Thoracic aorta (tissue), 2 donors: ENCODE results near the gene ADAMTS8. TPM values are rescaled to one million over a fixed set of nuclear protein-coding genes. Genes with fewer than 3 reads are reported as not detected.

ENCODE experiments used
- ATAC-seq: fragments of 150-250 bp; one replicate; pipeline ENCODE4 v1.8.0; 2017; ENCODE audit warnings: low read depth; ENCODE audit not compliant: insufficient number of reproducible peaks, low FRiP score
- DNase-seq: peaks from one replicate; pipeline ENCODE4 v3.0.0-alpha.2; 2020; ENCODE audit warnings: low spot score
- H3K27ac ChIP-seq, 2 donors: fragments of 200-600 bp; sonication (generic); 1 replicate in 1 of 2; 2 replicates in 1 of 2; pipeline ENCODE4 v1.5.1; 2016; ENCODE audit warnings: mild to moderate bottlenecking in 2 of 2, moderate library complexity in 2 of 2
- H3K27me3 ChIP-seq: fragments of 200-600 bp; sonication (generic); replicated peaks from 2 replicates; pipeline ENCODE4 v1.6.0; 2016; ENCODE audit warnings: mild to moderate bottlenecking; ENCODE audit not compliant: insufficient read depth
- H3K36me3 ChIP-seq: fragments of 200-600 bp; sonication (generic); one replicate; pipeline ENCODE4 v1.5.1; 2016
- H3K4me1 ChIP-seq, 2 donors: fragments of 200-600 bp; sonication (generic); 1 replicate in 1 of 2; 2 replicates in 1 of 2; pipeline versions ENCODE4 v1.5.1 to v1.6.0; 2016; ENCODE audit warnings: low read depth in 2 of 2, mild to moderate bottlenecking in 1 of 2; ENCODE audit not compliant: control insufficient read depth in 1 of 2
- H3K4me3 ChIP-seq: fragments of 200-600 bp; sonication (generic); 2 replicates; pipeline ENCODE4 v1.5.1; 2016; ENCODE audit warnings: mild to moderate bottlenecking
- H3K9me3 ChIP-seq: fragments of 200-600 bp; sonication (generic); 2 replicates; pipeline ENCODE4 v1.5.1; 2016
- total RNA-seq, 2 donors: library from RNA; depleted of rRNA; stranded (reverse); fragments of >200 nt; gene quantifications; one replicate each; pipeline versions ENCODE4 v1.1.0 to v1.2.3, GENCODE V29; 2016
- TF ChIP-seq, protein P1 (sequence below): fragments of 200-600 bp; sonication (generic); IDR thresholded peaks from one replicate; pipeline ENCODE4 v1.5.1; 2019; ENCODE audit warnings: antibody characterized with exemption

The ADAMTS8 gene
- total RNA-seq, 2 donors from 2014 or later, result 5.3 to 17.6 TPM

DNA sequence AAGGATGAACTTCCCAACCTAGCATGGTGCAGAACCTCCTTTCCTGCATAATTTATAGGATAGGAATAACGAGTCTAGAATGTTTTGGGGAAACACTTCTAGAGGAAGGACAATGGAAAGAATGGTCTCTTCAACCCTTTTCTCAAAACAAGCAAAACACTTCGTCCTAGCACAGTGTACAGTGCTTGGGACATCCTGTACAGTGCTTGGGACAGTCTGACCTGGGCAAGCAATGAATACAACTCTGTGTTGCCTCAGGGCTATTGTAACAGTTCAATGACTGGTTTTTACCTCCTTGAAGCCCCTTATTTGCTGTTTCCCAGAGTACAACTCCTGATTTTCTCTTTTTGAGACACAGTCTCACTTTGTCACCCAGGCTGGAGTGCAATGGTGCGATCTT, 1.6 kb upstream of the ADAMTS8 start:
- no peak overlapping the region for H3K27ac ChIP-seq
- no peak for DNase-seq

DNA sequence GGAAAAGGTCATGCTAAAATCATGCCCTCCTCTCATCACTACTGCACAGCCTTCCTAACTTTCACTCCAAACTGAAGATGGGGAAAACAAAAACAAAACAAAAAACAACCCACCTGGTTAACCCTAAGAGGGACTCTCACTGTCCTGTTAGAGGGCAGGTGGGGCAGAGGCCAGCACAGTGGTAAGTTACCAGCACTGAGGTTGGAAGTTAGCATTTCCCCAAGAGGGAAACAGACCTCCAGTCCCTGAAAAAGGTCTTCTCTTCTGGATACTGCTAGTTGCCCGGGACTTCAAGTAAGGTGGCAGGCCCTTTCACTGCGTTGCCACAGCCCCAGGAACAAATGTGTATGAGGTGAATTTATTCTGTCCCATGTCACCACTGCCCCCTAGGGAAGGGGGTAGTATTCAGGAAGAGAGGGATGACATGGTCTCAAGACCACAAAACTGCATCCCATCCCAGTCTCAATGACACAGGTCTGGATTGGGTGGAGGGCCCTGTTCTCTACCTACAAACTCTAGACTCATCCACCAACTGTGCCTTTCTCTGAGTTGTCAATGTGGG, 792 bp upstream of the ADAMTS8 start:
- DNase-seq, result no peak
- TF ChIP-seq, protein P1, sequence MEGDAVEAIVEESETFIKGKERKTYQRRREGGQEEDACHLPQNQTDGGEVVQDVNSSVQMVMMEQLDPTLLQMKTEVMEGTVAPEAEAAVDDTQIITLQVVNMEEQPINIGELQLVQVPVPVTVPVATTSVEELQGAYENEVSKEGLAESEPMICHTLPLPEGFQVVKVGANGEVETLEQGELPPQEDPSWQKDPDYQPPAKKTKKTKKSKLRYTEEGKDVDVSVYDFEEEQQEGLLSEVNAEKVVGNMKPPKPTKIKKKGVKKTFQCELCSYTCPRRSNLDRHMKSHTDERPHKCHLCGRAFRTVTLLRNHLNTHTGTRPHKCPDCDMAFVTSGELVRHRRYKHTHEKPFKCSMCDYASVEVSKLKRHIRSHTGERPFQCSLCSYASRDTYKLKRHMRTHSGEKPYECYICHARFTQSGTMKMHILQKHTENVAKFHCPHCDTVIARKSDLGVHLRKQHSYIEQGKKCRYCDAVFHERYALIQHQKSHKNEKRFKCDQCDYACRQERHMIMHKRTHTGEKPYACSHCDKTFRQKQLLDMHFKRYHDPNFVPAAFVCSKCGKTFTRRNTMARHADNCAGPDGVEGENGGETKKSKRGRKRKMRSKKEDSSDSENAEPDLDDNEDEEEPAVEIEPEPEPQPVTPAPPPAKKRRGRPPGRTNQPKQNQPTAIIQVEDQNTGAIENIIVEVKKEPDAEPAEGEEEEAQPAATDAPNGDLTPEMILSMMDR, result no peak
- Histone ChIP-seq H3K4me1 (peaks cover 4 to 31% of the 10 kb centered on the region in 2 donors), H3K36me3 (no peaks in the 10 kb centered on the region), H3K9me3 (no peaks in the 10 kb centered on the region), H3K27ac (no peak overlapping the region), H3K4me3 (peak overlapping the region; percentile 80), H3K27me3 (no peaks in the 10 kb centered on the region)
- no peak for ATAC-seq

More for the DNA sequence above, 1.6 kb upstream of the ADAMTS8 start:
- peaks cover 4 to 31% of the 10 kb centered on the region in 2 donors for H3K4me1 ChIP-seq
- no peaks in the 10 kb centered on the region for H3K27me3 ChIP-seq
- H3K9me3 ChIP-seq, result no peaks in the 10 kb centered on the region
- H3K4me3 ChIP-seq, result no peak overlapping the region
- no peaks in the 10 kb centered on the region for H3K36me3 ChIP-seq
- TF ChIP-seq, protein P1, result no peak
- ATAC-seq, result no peak

DNA sequence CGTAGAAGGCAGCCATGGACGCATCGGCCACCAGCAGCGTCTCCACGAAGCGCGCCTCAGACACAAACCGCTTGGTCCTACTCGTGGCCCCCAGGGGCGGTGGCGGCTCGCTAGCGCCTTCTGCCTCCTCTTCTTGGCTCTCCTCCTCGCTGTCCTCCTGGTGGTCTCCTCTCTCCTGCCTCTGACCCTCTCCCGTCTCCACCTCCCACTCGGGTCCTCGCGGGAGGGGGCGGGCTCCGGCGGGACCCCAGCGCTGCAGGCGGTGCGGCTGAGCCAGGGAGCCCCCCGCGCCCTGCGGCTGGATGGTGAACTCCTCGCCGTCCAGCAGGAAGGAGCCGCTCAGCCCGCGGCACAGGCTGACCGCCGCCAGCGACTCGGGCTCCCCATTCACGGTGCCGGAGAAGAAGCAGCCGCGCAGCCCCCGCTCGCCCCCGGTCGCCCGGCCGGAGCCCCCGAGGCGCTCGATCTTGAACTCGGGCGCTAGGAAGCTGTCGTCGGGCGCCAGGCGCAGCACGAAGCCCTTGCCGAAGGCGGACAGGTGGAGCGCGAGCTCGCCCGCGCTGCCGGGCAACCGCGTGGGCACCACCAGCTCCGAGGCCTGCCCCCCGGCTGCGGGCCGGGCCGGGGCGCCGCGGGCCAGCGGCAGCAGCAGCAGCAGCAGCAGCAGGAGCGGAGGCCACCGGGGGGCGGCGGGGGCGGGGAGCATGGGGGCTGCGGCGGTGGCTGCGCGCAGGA, 661 bp downstream of the ADAMTS8 start:
- DNase-seq (no peak), ATAC-seq (no peak)
- Histone ChIP-seq H3K27ac (peak overlapping the region in 1 of 2 donors; percentile 30), H3K9me3 (no peaks in the 10 kb centered on the region), H3K4me3 (peak overlapping the region; percentile 80), H3K4me1 (peaks cover 4 to 31% of the 10 kb centered on the region in 2 donors), H3K36me3 (no peaks in the 10 kb centered on the region), H3K27me3 (no peaks in the 10 kb centered on the region)
- TF ChIP-seq, protein P1, result peak; percentile 37

DNA sequence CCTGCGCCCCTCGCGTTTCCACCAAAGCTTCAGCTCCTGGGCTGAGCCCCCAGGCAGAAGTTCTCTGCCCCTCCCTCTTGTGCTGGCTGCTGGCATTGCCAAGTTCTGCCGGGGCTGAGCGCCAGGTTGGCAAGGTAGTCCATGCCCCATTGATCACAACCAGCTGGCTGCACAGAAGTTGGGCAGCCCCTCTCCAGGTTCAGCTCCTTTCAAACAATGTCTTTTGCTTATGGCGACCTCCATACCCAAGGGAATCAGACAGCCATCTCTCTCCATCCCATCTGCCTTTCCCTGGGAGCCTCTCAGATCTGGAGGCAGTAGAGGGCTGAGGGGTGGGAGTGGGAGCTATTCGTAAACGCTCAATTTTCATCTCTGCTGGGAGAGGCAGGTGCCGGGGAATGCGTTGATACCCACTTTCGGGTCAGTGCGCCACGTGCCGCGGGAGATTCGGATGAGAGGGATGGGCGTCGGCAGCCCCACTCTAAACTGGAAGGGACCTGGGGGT, 1.5 kb downstream of the ADAMTS8 start:
- no peaks in the 10 kb centered on the region for H3K36me3 ChIP-seq
- peak overlapping the region in 1 of 2 donors; percentile 3 for H3K27ac ChIP-seq
- ATAC-seq (no peak), DNase-seq (no peak)
- no peaks in the 10 kb centered on the region for H3K27me3 ChIP-seq
- TF ChIP-seq, protein P1, result no peak
- peak overlapping the region; percentile 80 for H3K4me3 ChIP-seq
- H3K4me1 ChIP-seq, result peaks cover 4 to 31% of the 10 kb centered on the region in 2 donors
- no peaks in the 10 kb centered on the region for H3K9me3 ChIP-seq

DNA sequence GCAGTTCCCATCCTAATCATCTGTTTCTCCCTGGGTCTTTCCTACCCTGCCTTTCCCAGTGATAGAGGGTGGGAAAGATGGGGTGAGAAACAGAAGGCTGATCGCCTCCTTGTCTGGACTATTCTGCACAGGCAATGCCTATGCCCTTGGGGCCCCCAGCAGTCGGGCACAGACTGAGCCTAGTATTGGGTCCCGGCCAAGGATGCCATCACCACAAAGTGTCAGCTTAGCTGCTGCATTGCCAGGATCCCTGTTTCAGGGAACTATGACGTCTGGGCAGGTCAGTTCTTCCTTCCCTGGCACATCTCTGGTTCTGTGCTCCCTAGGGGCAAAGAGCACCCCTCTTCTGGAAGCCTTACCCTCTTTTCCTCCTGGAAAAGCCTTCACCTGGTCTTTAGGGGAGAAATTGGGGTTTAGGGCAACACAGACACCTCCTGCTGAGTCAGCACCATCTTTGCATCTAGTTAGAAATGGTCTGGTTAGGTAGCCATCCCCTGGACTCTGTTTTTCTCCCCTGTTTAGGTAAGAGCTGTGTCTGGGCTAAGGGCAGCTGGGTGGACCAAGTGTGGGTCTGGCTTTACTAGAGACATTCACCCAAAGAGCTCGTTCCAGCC, 2.1 kb downstream of the ADAMTS8 start:
- no peak for ATAC-seq
- DNase-seq, result no peak
- H3K4me3 ChIP-seq, result peak overlapping the region; percentile 80
- H3K4me1 ChIP-seq, result peaks cover 4 to 28% of the 10 kb centered on the region in 2 donors
- TF ChIP-seq, protein P1, result no peak
- H3K27ac ChIP-seq, result peak overlapping the region; percentile 3 to 15
- H3K36me3 ChIP-seq, result no peaks in the 10 kb centered on the region
- H3K9me3 ChIP-seq, result no peaks in the 10 kb centered on the region
- H3K27me3 ChIP-seq, result no peaks in the 10 kb centered on the region
